ENCODE data around the gene OXER1.
A peak's percentile ranks its signal among the peaks of the same experiment; 100 is the strongest.

The OXER1 gene

DNA sequence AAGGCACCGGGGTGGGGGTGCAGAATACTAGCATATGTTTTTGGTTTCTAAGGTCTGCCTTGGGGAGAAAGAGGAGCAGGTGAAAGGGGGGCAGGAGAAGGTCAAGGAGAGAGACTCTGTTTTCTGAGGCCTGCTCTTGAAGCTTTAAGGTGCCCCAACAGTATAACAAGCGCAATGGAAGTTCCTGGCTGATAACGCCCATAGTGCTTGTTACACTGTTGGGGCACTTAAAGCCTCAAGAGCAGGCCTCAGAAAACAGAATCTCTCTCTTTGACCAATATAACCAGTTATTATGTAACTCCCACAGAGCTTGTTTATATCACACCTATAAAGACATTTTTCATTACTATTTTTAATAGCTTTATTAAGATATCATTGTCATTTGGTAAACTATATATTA, 16.5 kb downstream of the OXER1 start:
- no peak for DNase-seq

GRCh38 chr2:42744545-42745082, 19.3 kb downstream of the OXER1 start:
- DNase-seq: no peak

GRCh38 chr2:42743659-42743990, 20.3 kb downstream of the OXER1 start:
- no peak for DNase-seq

DNA sequence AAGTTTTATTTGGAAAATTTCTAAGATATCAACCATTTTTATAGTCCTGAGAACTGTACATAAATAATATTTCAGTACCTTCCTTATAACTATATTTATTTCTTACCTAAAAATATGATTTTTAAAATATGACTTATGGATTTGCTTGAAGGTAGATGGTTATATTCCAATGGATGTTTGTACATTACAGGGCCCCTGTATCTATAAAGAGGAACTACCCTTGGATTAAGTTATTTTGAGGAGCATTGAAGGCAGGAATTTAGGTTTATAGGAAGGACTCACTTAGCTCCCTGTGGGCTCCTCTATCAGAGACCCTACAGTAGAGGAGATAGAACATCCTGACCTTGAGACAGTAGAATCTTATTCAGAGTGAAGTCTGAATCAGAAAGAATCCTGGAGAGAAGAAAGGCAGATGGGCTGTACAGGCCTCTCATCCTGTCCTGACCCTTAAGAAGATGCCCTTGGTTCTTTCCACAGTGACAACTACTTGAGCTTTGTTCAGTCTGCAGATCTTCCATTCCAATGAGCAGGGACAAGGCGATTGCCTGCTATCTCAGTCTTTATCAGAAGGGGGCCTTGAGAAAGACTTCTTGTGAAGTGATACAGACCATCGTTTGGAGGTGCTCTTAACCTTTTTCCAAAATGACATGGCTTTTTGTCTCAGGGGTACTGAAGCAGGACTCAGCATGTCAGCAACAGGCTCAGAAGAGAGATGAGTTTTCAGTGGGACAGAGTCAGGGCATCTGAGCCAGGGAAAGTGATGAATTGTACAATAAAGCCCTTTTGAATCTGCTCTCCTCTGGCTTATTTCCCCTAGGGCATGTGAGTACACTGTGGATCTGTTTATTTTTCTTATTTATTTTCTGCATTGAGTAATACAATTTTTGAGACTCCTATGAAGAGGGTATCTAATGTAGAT, 20.9 kb downstream of the OXER1 start:
- no peak for DNase-seq

DNA sequence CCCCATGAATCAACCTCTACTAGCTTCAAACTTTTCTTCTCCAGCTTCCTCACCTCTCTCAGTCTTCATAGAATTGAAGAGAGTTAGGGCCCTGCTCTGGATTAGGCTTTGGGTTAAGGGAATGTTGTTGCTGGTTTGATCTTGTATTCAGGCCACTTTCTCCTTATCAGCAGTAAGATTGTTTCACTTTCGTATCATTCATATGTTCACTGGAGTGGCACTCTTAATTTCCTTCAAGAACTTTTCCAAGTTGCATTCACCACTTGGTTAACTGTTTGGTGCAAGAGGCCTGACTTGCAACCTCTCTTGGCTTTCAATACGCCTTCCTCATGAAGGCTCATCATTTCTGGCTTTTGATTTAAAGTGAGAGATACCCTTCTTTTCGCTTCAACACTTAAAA, 22.8 kb downstream of the OXER1 start:
- no peak for DNase-seq

DNA sequence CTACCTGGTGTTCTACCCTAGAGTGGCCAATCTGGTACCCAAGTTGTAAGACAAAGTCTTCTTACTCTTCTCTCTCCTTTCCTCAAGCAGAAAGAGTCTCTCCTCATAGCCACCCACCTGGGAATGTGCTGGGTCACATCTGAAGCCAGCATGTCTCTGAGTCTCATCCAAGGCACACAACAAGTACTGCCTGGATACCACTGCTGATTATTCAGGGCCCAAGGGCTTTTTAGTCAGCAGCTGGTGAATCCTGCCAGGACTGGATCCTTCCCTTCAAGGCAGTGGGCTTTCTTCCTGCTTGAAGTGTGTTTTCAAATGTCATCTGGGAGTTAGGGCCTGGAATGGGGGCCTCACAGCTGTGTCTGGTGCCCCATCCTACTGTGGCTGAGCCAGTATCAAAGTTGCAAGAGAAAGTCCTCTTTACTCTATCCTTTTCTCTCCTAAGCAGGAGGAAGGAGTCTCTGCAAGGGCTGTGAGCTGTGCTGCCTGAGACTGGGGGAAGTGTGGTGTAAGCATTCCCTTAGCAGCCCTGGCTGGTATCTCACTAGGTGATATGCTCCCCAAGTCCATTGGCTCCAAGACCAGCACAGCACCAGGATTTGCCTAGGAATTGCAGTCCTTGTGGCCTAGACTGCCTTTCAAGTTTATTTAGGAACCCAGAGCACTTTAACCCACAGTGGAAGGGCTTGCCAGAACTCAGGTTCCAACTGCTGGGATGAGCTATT, 27.2 kb downstream of the OXER1 start:
- no peak for DNase-seq

DNA sequence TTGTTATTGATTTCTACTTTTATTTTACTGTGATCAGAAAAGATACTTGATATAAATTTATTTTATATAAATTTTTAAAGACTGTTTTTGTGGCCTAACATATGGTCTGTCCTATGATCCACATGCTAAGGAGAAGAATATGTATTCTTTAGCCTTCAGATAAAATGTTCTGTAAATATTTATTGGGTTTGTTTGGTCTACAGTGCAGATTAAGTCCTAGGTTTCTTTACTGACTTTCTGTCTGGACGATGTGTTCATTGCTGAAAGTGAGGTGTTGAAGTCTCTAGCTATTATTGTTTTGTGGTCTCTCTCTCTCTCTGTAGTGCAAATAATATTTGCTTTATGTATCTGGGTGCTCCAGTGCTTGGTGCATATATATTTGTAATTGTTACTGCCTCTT, 30.1 kb downstream of the OXER1 start:
- DNase-seq: no peak

GRCh38 chr2:42731316-42731715, 32.6 kb downstream of the OXER1 start:
- peak; percentile 39 to 61 (median 55) for DNase-seq

- no peak for DNase-seq
Observed at GRCh38 chr2:42726680-42727079, 37.3 kb downstream of the OXER1 start.

GRCh38 chr2:42725657-42726056, 38.3 kb downstream of the OXER1 start:
- DNase-seq: peak; percentile 60 to 71 (median 64)

GRCh38 chr2:42724886-42725285, 39.0 kb downstream of the OXER1 start:
- peak; percentile 49 to 59 (median 54) for DNase-seq

- DNase-seq: peak in 1 of 3 donors; percentile 16
Observed at GRCh38 chr2:42723465-42723864, 40.5 kb downstream of the OXER1 start.

DNA sequence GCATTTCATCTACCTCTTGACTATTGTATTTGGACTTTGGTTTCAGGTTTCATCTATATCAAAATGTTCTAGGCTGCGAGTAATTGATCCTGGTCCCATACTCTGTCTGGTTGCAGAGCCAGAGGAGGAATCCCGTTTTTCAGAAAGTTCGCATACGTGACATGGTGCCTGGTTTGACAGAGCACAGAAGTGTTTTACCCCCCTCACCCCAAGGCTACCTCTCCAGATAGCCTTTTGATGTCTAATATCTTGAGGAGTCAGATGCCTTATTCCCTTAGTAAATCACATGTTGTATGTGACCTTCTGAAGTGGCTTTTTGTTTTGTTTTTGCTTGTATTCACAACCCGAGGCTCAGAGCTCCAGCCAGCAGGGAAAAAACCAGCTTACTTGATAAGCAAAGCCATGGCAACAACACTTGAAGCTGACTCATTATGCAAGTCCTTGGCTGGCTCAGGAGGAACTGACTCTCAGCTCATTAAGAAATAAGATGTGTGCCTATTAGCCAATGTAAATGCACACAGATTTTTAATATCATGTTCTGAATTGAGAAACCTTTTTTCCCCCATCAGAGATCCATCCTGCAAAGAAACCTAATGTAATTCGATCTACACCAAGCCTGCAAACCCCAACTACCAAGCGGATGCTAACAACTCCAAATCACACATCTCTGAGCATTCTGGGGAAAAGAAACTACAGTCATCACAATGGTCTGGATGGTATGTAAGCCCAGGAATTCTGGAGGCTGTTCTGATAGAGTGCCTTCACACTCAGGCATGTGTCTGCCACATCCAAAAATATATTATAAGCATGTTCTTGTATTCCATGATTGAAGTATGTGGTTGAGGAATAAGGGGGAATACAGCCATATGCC, 41.4 kb downstream of the OXER1 start:
- peak; percentile 90 to 93 (median 92) for DNase-seq

GRCh38 chr2:42721898-42722297, 42.0 kb downstream of the OXER1 start:
- DNase-seq: no peak

DNA sequence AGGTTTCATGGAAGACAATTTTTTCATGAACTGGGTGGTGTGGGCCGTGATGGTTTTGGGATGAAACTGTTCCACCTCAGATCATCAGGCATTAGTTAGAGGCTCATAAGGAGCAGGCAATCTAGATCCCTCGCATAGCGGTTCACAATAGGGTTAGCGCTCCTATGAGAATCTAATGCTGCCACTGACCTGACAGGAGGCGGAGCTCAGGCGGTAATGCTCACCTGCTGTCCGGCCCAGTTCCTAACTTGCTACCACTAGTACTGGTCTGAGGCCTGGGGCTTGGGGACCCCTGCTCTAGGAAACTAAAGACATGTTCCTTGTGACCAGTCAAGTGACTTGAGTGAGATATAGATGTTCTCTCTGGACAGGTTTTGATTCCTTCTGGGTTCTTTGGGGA, 49.2 kb downstream of the OXER1 start:
- no peak for DNase-seq

GRCh38 chr2:42713920-42714319, 50.0 kb downstream of the OXER1 start:
- no peak for DNase-seq

DNA sequence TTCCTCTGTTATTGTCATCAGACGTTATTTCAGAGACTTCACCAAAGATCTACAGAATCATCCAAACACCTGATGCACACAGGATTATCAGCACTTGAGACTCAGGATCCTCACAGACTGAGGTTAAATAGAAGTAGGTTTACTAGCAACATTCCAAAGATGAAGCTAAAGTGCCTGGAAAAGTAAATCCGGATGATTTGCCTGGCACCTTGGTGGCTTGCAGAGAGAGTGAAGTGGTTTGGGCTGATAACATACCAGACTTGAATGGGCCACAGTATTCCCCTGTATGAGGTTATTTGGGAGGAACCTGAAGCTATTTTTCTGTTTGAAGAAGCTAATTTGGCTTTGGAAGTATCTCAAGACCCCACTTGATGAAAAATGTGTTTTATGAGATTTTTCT, 51.0 kb downstream of the OXER1 start:
- no peak for DNase-seq

Measured in suppressor macrophage treated with lipopolysaccharide for 1 hour (primary cell).